ENCODE data around the gene HDGFL3.

HDGFL3 gene

DNA sequence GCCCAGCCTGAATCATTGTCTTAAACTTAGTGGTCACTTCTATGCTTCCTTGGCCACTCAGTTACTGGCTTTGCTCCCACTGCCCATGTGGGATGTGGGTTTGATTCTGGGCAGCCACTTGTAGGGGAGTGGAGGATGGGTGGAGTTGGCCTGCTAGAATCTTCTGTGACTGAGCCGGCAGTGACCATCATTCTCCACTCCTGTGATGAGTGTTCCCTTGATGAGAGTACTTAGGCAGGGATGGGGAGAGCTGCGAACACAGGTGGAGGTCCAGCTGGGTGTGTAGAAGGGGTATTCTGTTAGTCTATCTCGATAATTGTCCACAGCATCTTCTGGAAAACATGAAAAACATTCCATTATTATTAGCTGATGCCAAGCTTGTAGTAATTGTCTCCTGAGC, 92.2 kb downstream of the HDGFL3 start:
- TF ChIP-seq EP300 (IDR thresholded peaks at IDR 0.05; ENCODE audit: borderline replicate concordance) (no peak), NFIC (IDR thresholded peaks at IDR 0.05) (no peak), EGR1 (IDR thresholded peaks at IDR 0.05) (no peak), RAD21 (IDR thresholded peaks at IDR 0.05; ENCODE audit: low read depth) (no peak), FOXM1 (IDR thresholded peaks at IDR 0.05; ENCODE audit: borderline replicate concordance, low read depth) (no peak), YY1 (IDR thresholded peaks at IDR 0.05; ENCODE audit: low read depth) (no peak)
- TF ChIP-seq, protein P1, sequence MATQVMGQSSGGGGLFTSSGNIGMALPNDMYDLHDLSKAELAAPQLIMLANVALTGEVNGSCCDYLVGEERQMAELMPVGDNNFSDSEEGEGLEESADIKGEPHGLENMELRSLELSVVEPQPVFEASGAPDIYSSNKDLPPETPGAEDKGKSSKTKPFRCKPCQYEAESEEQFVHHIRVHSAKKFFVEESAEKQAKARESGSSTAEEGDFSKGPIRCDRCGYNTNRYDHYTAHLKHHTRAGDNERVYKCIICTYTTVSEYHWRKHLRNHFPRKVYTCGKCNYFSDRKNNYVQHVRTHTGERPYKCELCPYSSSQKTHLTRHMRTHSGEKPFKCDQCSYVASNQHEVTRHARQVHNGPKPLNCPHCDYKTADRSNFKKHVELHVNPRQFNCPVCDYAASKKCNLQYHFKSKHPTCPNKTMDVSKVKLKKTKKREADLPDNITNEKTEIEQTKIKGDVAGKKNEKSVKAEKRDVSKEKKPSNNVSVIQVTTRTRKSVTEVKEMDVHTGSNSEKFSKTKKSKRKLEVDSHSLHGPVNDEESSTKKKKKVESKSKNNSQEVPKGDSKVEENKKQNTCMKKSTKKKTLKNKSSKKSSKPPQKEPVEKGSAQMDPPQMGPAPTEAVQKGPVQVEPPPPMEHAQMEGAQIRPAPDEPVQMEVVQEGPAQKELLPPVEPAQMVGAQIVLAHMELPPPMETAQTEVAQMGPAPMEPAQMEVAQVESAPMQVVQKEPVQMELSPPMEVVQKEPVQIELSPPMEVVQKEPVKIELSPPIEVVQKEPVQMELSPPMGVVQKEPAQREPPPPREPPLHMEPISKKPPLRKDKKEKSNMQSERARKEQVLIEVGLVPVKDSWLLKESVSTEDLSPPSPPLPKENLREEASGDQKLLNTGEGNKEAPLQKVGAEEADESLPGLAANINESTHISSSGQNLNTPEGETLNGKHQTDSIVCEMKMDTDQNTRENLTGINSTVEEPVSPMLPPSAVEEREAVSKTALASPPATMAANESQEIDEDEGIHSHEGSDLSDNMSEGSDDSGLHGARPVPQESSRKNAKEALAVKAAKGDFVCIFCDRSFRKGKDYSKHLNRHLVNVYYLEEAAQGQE (IDR thresholded peaks at IDR 0.05; ENCODE audit: low read depth), result no peak
- TF ChIP-seq, protein P2, sequence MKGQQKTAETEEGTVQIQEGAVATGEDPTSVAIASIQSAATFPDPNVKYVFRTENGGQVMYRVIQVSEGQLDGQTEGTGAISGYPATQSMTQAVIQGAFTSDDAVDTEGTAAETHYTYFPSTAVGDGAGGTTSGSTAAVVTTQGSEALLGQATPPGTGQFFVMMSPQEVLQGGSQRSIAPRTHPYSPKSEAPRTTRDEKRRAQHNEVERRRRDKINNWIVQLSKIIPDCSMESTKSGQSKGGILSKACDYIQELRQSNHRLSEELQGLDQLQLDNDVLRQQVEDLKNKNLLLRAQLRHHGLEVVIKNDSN (IDR thresholded peaks at IDR 0.05), result no peak

DNA sequence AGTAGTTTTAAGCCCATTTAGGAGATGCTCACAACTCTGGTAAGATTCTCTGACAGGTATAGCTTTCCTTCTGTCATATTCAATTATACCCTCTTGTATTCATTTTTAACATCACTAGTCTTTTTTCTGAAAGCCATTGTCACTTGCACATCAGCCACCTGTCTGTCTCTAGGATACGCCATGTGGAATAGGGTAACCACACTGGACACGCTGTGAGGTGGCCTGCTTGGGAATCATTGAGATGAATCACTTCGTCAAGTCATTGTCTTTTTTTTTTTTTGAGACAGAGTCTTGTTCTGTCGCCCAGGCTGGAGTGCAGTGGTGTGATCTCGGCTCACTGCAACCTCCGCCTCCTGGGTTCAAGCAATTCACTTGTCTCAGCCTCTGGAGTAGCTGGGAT, 92.8 kb downstream of the HDGFL3 start:
- no peak for TF ChIP-seq RAD21 (IDR thresholded peaks at IDR 0.05; ENCODE audit: low read depth)
- TF ChIP-seq TAF1 (IDR thresholded peaks at IDR 0.05; ENCODE audit: low read depth), result no peak
- no peak for TF ChIP-seq EP300 (IDR thresholded peaks at IDR 0.05; ENCODE audit: borderline replicate concordance)
- TF ChIP-seq TEAD4 (IDR thresholded peaks at IDR 0.05), result no peak
- no peak for TF ChIP-seq ZBTB7A (IDR thresholded peaks at IDR 0.05; ENCODE audit: low read depth)
- TF ChIP-seq YY1 (IDR thresholded peaks at IDR 0.05; ENCODE audit: low read depth), result no peak
- no peak for TF ChIP-seq FOXM1 (IDR thresholded peaks at IDR 0.05; ENCODE audit: borderline replicate concordance, low read depth)
- TF ChIP-seq CEBPB (IDR thresholded peaks at IDR 0.05), result no peak
- TF ChIP-seq, protein P3, sequence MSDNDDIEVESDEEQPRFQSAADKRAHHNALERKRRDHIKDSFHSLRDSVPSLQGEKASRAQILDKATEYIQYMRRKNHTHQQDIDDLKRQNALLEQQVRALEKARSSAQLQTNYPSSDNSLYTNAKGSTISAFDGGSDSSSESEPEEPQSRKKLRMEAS (IDR thresholded peaks at IDR 0.05), result no peak
- TF ChIP-seq, protein P2 (IDR thresholded peaks at IDR 0.05), result no peak
- TF ChIP-seq CREB1 (IDR thresholded peaks at IDR 0.05; ENCODE audit: low read depth), result no peak
- TF ChIP-seq, protein P1 (IDR thresholded peaks at IDR 0.05; ENCODE audit: low read depth), result no peak
- no peak for TF ChIP-seq TCF12 (IDR thresholded peaks at IDR 0.05; ENCODE audit: low read depth)
- TF ChIP-seq NFIC (IDR thresholded peaks at IDR 0.05), result no peak
- no peak for TF ChIP-seq EGR1 (IDR thresholded peaks at IDR 0.05)

DNA sequence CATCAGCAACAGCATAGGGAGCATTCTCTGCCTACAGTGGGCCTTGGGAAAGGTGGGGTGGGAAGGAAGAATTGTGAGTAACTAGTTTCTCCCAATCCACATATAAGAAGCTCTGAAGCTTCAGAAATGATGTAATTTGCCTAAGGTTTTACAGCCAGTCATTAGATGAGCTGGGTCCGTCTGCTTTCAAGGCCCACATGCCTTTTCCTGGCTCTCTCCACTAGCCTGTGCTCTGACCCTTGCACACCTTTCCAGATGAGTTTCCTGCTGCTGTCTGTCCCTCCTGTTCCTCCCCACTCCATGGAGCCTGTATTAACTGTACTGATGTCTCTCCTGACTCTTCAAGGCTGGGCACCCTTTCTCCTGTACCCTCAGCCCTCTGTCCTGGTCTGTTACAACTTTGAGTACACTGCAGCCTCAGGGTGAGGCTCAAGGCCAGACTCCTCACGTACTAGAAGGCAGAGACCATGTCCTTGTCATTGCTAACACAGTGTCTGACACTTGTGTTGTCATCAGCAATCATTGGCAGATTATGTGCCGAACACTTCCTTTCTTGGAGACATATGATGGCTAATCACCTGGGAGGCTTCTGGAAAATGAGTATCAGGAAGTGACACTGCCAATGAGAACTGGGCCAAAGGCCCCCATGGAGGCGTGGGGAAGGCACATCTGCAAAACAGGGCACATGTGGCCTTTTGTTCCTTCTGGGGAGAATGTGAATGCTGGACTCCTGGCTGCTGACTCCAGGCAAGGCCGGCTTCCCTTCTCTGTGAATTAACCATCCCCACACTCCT, 93.5 kb downstream of the HDGFL3 start:
- no peak for TF ChIP-seq TCF12 (IDR thresholded peaks at IDR 0.05; ENCODE audit: low read depth)
- TF ChIP-seq, protein P3 (IDR thresholded peaks at IDR 0.05), result no peak
- TF ChIP-seq, protein P1 (IDR thresholded peaks at IDR 0.05; ENCODE audit: low read depth), result no peak
- no peak for TF ChIP-seq CREB1 (IDR thresholded peaks at IDR 0.05; ENCODE audit: low read depth)
- no peak for TF ChIP-seq YY1 (IDR thresholded peaks at IDR 0.05; ENCODE audit: low read depth)
- no peak for TF ChIP-seq RAD21 (IDR thresholded peaks at IDR 0.05; ENCODE audit: low read depth)
- no peak for TF ChIP-seq TEAD4 (IDR thresholded peaks at IDR 0.05)
- TF ChIP-seq CEBPB (IDR thresholded peaks at IDR 0.05), result no peak
- no peak for TF ChIP-seq EP300 (IDR thresholded peaks at IDR 0.05; ENCODE audit: borderline replicate concordance)

DNA sequence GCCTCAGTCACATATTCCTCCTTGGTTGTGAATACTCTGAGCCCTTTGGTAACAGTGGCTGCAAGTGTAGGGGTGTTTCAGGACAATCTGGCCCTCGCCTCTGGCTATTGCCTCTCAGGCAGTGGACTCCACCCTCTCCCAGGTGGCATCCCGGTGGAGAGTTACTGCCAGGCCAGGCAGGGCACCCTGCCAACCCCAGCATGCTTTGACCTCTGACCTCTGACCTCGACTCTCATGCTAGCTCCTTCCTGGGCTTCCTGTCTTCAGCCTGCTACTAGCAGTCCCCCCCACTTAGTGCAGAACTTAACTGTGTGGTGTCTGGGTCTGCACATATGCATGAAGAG, 94.7 kb downstream of the HDGFL3 start:
- no peak for TF ChIP-seq FOXM1 (IDR thresholded peaks at IDR 0.05; ENCODE audit: borderline replicate concordance, low read depth)
- TF ChIP-seq CREB1 (IDR thresholded peaks at IDR 0.05; ENCODE audit: low read depth), result no peak
- no peak for TF ChIP-seq TEAD4 (IDR thresholded peaks at IDR 0.05)
- TF ChIP-seq EGR1 (IDR thresholded peaks at IDR 0.05), result no peak
- TF ChIP-seq ZBTB7A (IDR thresholded peaks at IDR 0.05; ENCODE audit: low read depth), result no peak
- no peak for TF ChIP-seq CEBPB (IDR thresholded peaks at IDR 0.05)
- no peak for TF ChIP-seq RAD21 (IDR thresholded peaks at IDR 0.05; ENCODE audit: low read depth)
- TF ChIP-seq TAF1 (IDR thresholded peaks at IDR 0.05; ENCODE audit: low read depth), result no peak
- no peak for TF ChIP-seq EP300 (IDR thresholded peaks at IDR 0.05; ENCODE audit: borderline replicate concordance)
- TF ChIP-seq, protein P3 (IDR thresholded peaks at IDR 0.05), result no peak
- TF ChIP-seq YY1 (IDR thresholded peaks at IDR 0.05; ENCODE audit: low read depth), result no peak
- TF ChIP-seq, protein P1 (IDR thresholded peaks at IDR 0.05; ENCODE audit: low read depth), result no peak
- no peak for TF ChIP-seq NFIC (IDR thresholded peaks at IDR 0.05)
- TF ChIP-seq, protein P2 (IDR thresholded peaks at IDR 0.05), result no peak
- no peak for TF ChIP-seq TCF12 (IDR thresholded peaks at IDR 0.05; ENCODE audit: low read depth)
